IMR-90 (cell line): ENCODE measurements around the gene PLXDC2. TPM values are rescaled to one million over a fixed set of nuclear protein-coding genes. Genes with fewer than 3 reads are reported as not detected.

ENCODE experiments used
- ATAC-seq: fragments of 200-7000 bp; cut with Tn5 transposase; 2 replicates; pipeline ENCODE4 v1.9.1; 2020; ENCODE audit warnings: low read depth, mild to moderate bottlenecking, moderate library complexity
- BruUV-seq: library from RNA; stranded (reverse); fragments of 400-500 nt; replicated peaks from 2 replicates; lab custom pipeline; 2021; lab: Mats Ljungman, UMichigan
- CTCF ChIA-PET: fragments of 300-600 bp; formaldehyde crosslinking; extraction: SDS; loops from one replicate; lab custom pipeline; 2021; ENCODE audit warnings: antibody characterized with exemption; lab: Yijun Ruan, JAX
- POLR2A ChIA-PET: fragments of 300-600 bp; sonication (Branson Sonifier 250); formaldehyde crosslinking; loops from one replicate; lab custom pipeline; 2022; ENCODE audit warnings: antibody characterized with exemption; ENCODE audit not compliant: unreplicated experiment; lab: Charles Lee
- DNase-seq: peaks from one replicate; pipeline ENCODE4 v3.0.0; 2013
- H2AFZ ChIP-seq: replicated peaks from 2 replicates; pipeline ENCODE3; 2013; ENCODE audit warnings: low read length, mild to moderate bottlenecking; ENCODE audit not compliant: poor library complexity
- H2AK5ac ChIP-seq: 2 replicates; pipeline ENCODE4 v1.6.1; 2013; ENCODE audit warnings: low read depth, low read length, inconsistent platforms
- H2AK9ac ChIP-seq: replicated peaks from 2 replicates; pipeline ENCODE3; 2013; ENCODE audit warnings: mild to moderate bottlenecking, low read depth, low read length, moderate library complexity; ENCODE audit not compliant: poor library complexity
- H2BK120ac ChIP-seq: 2 replicates; pipeline ENCODE4 v1.6.1; 2013; ENCODE audit warnings: low read depth, low read length, inconsistent platforms
- H2BK15ac ChIP-seq: 3 replicates; pipeline ENCODE4 v1.6.1; 2013; ENCODE audit warnings: low read depth, low read length, inconsistent platforms
- H2BK20ac ChIP-seq: 2 replicates; pipeline ENCODE4 v1.6.1; 2013; ENCODE audit warnings: low read depth, mild to moderate bottlenecking, inconsistent platforms, low read length, moderate library complexity
- H2BK5ac ChIP-seq: 2 replicates; pipeline ENCODE4 v1.6.1; 2013; ENCODE audit warnings: mild to moderate bottlenecking, low read depth, low read length, inconsistent platforms; ENCODE audit not compliant: poor library complexity, severe bottlenecking
- H3K14ac ChIP-seq: replicated peaks from 2 replicates; pipeline ENCODE4 v1.6.1; 2013; ENCODE audit warnings: low read depth, low read length, inconsistent platforms
- H3K18ac ChIP-seq: 2 replicates; pipeline ENCODE4 v1.6.1; 2013; ENCODE audit warnings: low read depth, low read length, control low read depth
- H3K23ac ChIP-seq: 2 replicates; pipeline ENCODE4 v1.6.1; 2013; ENCODE audit warnings: low read depth, low read length, inconsistent platforms
- H3K27ac ChIP-seq: 2 replicates; pipeline ENCODE4 v1.5.1; 2013; ENCODE audit warnings: mild to moderate bottlenecking, control low read depth, low read length; ENCODE audit not compliant: insufficient read depth
- H3K27me3 ChIP-seq: 2 replicates; pipeline ENCODE4 v1.6.1; 2013; ENCODE audit warnings: low read length; ENCODE audit not compliant: control insufficient read depth, insufficient read depth
- H3K36me3 ChIP-seq: 2 replicates; pipeline ENCODE4 v1.6.1; 2013; ENCODE audit warnings: low read length, mixed read lengths; ENCODE audit not compliant: control insufficient read depth, insufficient read depth
- H3K4ac ChIP-seq: 2 replicates; pipeline ENCODE4 v1.6.1; 2013; ENCODE audit warnings: low read depth, low read length, inconsistent platforms
- H3K4me1 ChIP-seq: 2 replicates; pipeline ENCODE4 v1.6.1; 2013; ENCODE audit warnings: low read length, mixed read lengths; ENCODE audit not compliant: control insufficient read depth, insufficient read depth
- H3K4me2 ChIP-seq: 2 replicates; pipeline ENCODE4 v1.6.1; 2013; ENCODE audit warnings: low read depth, mild to moderate bottlenecking, control low read depth, low read length, moderate library complexity
- H3K4me3 ChIP-seq: 2 replicates; pipeline ENCODE4 v1.5.1; 2013; ENCODE audit warnings: low read depth, mild to moderate bottlenecking, control low read depth, low read length, moderate library complexity; ENCODE audit not compliant: insufficient read depth
- H3K56ac ChIP-seq: 2 replicates; pipeline ENCODE4 v1.6.1; 2013; ENCODE audit warnings: low read length, inconsistent platforms; ENCODE audit not compliant: insufficient read depth; ENCODE audit errors: extremely low read depth
- H3K79me1 ChIP-seq, 2 experiments: 2 replicates each; pipeline ENCODE4 v1.6.1; 2013; ENCODE audit warnings: low read length in 2 of 2, inconsistent platforms in 1 of 2, low read depth in 1 of 2
- H3K9ac ChIP-seq: 2 replicates; pipeline ENCODE4 v1.6.1; 2013; ENCODE audit warnings: low read depth, low read length, control low read depth
- H3K9me1 ChIP-seq: 2 replicates; pipeline ENCODE4 v1.6.1; 2013; ENCODE audit warnings: low read length, inconsistent platforms; ENCODE audit not compliant: insufficient read depth
- H3K9me3 ChIP-seq: 2 replicates; pipeline ENCODE4 v1.6.1; 2013; ENCODE audit warnings: low read length; ENCODE audit not compliant: control insufficient read depth, insufficient read depth
- H4K20me1 ChIP-seq: 2 replicates; pipeline ENCODE4 v1.6.1; 2013; ENCODE audit warnings: low read length, inconsistent platforms; ENCODE audit not compliant: insufficient read depth
- H4K5ac ChIP-seq: 2 replicates; pipeline ENCODE4 v1.6.1; 2013; ENCODE audit warnings: mild to moderate bottlenecking, low read depth, low read length, control low read depth
- H4K8ac ChIP-seq, 2 experiments: 2 replicates each; pipeline ENCODE4 v1.6.1; 2013; ENCODE audit warnings: low read depth in 2 of 2, low read length in 2 of 2, control low read depth in 1 of 2, inconsistent platforms in 1 of 2
- H4K91ac ChIP-seq: 2 replicates; pipeline ENCODE4 v1.6.1; 2013; ENCODE audit warnings: low read depth, low read length, inconsistent platforms; ENCODE audit not compliant: insufficient read depth
- CEBPB ChIP-seq: IDR thresholded peaks from 2 replicates; pipeline ENCODE4 v1.6.1; 2012; ENCODE audit warnings: low read depth, low read length, improper control_type of control experiment
- CHD1 ChIP-seq: IDR thresholded peaks from 2 replicates; pipeline ENCODE4 v1.6.1; 2012; ENCODE audit warnings: low read depth, low read length, improper control_type of control experiment
- MAZ ChIP-seq: IDR thresholded peaks from 2 replicates; pipeline ENCODE4 v1.6.1; 2012; ENCODE audit warnings: low read depth, mild to moderate bottlenecking, low read length, improper control_type of control experiment, moderate library complexity, borderline replicate concordance
- MXI1 ChIP-seq: IDR thresholded peaks from 2 replicates; pipeline ENCODE4 v1.6.1; 2012; ENCODE audit warnings: low read depth, mild to moderate bottlenecking, low read length, moderate library complexity, borderline replicate concordance
- NFE2L2 ChIP-seq: fragments of 150-350 bp; IDR thresholded peaks from 2 replicates; pipeline ENCODE4 v1.6.1; 2016; ENCODE audit warnings: low read depth, mild to moderate bottlenecking, low read length
- POLR2A ChIP-seq: IDR thresholded peaks from 2 replicates; pipeline ENCODE4 v1.6.1; 2012; ENCODE audit warnings: mild to moderate bottlenecking, low read depth, low read length
- RAD21 ChIP-seq: IDR thresholded peaks from 2 replicates; pipeline ENCODE4 v1.6.1; 2012; ENCODE audit warnings: low read length, improper control_type of control experiment
- RCOR1 ChIP-seq: IDR thresholded peaks from 2 replicates; pipeline ENCODE4 v1.6.1; 2012; ENCODE audit warnings: mild to moderate bottlenecking, low read length, improper control_type of control experiment; ENCODE audit not compliant: insufficient replicate concordance
- SMC3 ChIP-seq: fragments of 150-350 bp; IDR thresholded peaks from 2 replicates; pipeline ENCODE4 v1.6.1; 2016; ENCODE audit warnings: low read depth, mild to moderate bottlenecking, antibody characterized with exemption, low read length, moderate library complexity
- USF2 ChIP-seq: fragments of 150-350 bp; IDR thresholded peaks from 2 replicates; pipeline ENCODE4 v1.6.1; 2017; ENCODE audit warnings: mild to moderate bottlenecking, antibody characterized with exemption, low read length, low read depth
- WGBS, 2 experiments: methylation state at CpG; one replicate each; pipeline versions ENCODE4 v1.1.5 to v1.1.7; 2013; ENCODE audit warnings: missing lambda C conversion rate in 2 of 2; ENCODE audit not compliant: insufficient read length in 1 of 2; ENCODE audit errors: extremely low coverage in 2 of 2; 5-methylcytosine and 5-hydroxymethylcytosine counted together
- dilution Hi-C: fragments of 300-500 bp; cut with HindIII; formaldehyde crosslinking; loops from one replicate; pipeline ENCODE4 v1.14.3; 2018; ENCODE audit warnings: low sequenced_read_pairs; ENCODE audit not compliant: unreplicated experiment
- in situ Hi-C: fragments of 300-500 bp; cut with MboI; formaldehyde crosslinking; loops from 3 replicates; pipeline ENCODE4 v1.14.3; 2019; ENCODE audit warnings: low sequenced_read_pairs, inconsistent platforms, mixed read lengths
- intact Hi-C: fragments of 100-400 bp; cut with micrococcal nuclease; formaldehyde crosslinking; loops from 2 replicates; pipeline ENCODE4 v1.10.0; 2022
- polyA plus RNA-seq, 3 experiments: library from polyadenylated mRNA; depleted of rRNA; stranded (reverse); fragments of >200 nt; gene quantifications; 2 replicates each; pipeline ENCODE4 v1.2.3, GENCODE V29; 2012; ENCODE audit warnings: low replicate concordance in 1 of 3
- total RNA-seq: library from RNA; depleted of rRNA; stranded (reverse); fragments of >200 nt; gene quantifications from 2 replicates; pipeline ENCODE4 v1.2.3, GENCODE V29; 2012

The PLXDC2 gene
- total and polyA plus RNA-seq, 2 of the 4 experiments (the other 2 are of a cell fraction), result 3.2 to 6.1 TPM

DNA sequence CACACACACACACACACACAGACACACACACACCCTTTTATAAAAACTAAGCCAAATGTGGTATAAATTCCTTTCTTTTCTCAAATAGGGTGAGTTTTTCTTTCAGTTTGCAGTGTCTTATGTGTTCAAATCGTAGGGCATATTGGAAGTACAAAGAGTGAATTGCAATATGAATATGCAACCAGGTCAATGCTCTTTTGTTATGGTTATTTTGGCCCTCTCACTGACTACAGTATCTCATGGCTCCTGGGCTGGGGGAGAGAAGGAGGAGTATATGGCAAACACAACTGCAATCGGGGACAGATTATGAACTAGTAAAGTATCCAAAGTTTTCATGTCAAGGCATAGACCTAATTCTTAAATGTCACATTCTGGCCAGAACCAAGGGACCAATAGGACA lies 301.9 kb downstream of the PLXDC2 start:
- Histone ChIP-seq H2AK5ac (no peak overlapping the region), H3K9me3 (no peaks in the 10 kb centered on the region), H2AK9ac (no peak overlapping the region), H3K9ac (no peak overlapping the region), H2BK15ac (no peak overlapping the region), H4K91ac (no peak overlapping the region), H3K4me3 (no peak overlapping the region), H3K9me1 (no peaks in the 10 kb centered on the region), H3K79me1 (no peaks in the 10 kb centered on the region), H4K5ac (no peak overlapping the region), H4K20me1 (no peaks in the 10 kb centered on the region), H2AFZ (no peak overlapping the region), H3K36me3 (no peaks in the 10 kb centered on the region), H3K27ac (no peak overlapping the region), H3K4me2 (no peak overlapping the region), H2BK120ac (no peak overlapping the region), H3K23ac (no peak overlapping the region), H3K4ac (no peak overlapping the region), H3K18ac (no peak overlapping the region), H3K56ac (no peak overlapping the region), H4K8ac (no peak overlapping the region), H2BK20ac (no peak overlapping the region), H2BK5ac (no peak overlapping the region), H3K14ac (no peak overlapping the region), H3K27me3 (no peaks in the 10 kb centered on the region), H3K4me1 (no peaks in the 10 kb centered on the region)
- no peak for TF ChIP-seq NFE2L2
- no peak for TF ChIP-seq RCOR1
- no peak for TF ChIP-seq POLR2A
- TF ChIP-seq MAZ, result no peak
- TF ChIP-seq CHD1, result no peak
- no peak for TF ChIP-seq RAD21
- no peak for TF ChIP-seq MXI1
- TF ChIP-seq CEBPB, result no peak
- TF ChIP-seq SMC3, result no peak
- no peak for TF ChIP-seq USF2
- ATAC-seq (no peak), DNase-seq (no peak)
- ChIA-PET POLR2A (no interaction called here), CTCF (no interaction called here)
- 60% methylated on average over 1 of the region's 2 CpGs; no CpG with 5 or more reads in 1 of the 2 experiments for WGBS, 2 experiments
- no TSS peak for BruUV-seq
- in situ Hi-C loops (no loop called here), intact Hi-C loops (loop anchor here (10.0 kb wide), 1 partner anchor 737 kb away; no protein-coding TSS in a partner anchor), dilution Hi-C loops (no loop called here)
